ENCODE data around the gene NRXN3. TPM values are rescaled to one million over a fixed set of nuclear protein-coding genes. Genes with fewer than 3 reads are reported as not detected.

NRXN3 gene
- total RNA-seq, 4 donors from 2014 or later = 4.1 to 11.9 (median 5.8) TPM

GRCh38 chr14:78152201-78153063 is 17.7 kb upstream of the NRXN3 start:
- intact Hi-C loops (cut with DNase I; ENCODE audit: low total_unique reads) = no loop called here
- no peak for DNase-seq
- 48 to 51% methylated on average over 3 to 14 of the region's 14 CpGs for WGBS, 2 donors (ENCODE audit: low coverage in 1 of 2)
- Histone ChIP-seq H3K4me3 (no peak overlapping the region), H3K9me3 (no peaks in the 10 kb centered on the region), H3K4me1 (no peaks in the 10 kb centered on the region), H3K27me3 (peaks cover 5% of the 10 kb centered on the region), H3K27ac (no peak overlapping the region), H3K36me3 (no peaks in the 10 kb centered on the region)
- TF ChIP-seq CTCF (IDR thresholded peaks at IDR 0.05) = no peak
- no peak for TF ChIP-seq EP300 (IDR thresholded peaks at IDR 0.05; ENCODE audit: low read depth)
- TF ChIP-seq POLR2A (IDR thresholded peaks at IDR 0.05) = no peak
- TF ChIP-seq POLR2AphosphoS5 (IDR thresholded peaks at IDR 0.05) = no peak
- in situ Hi-C loops (cut with MboI; ENCODE audit: low pct_ligation_motif_present in 1 of 4, low pct_unique_long_range_greater_than_20kb in 1 of 4, low sequenced_read_pairs in 3 of 4) = no loop called here

- Histone ChIP-seq H3K36me3 (no peaks in the 10 kb centered on the region), H3K4me1 (no peaks in the 10 kb centered on the region), H3K4me3 (no peak overlapping the region), H3K27me3 (peaks cover 5% of the 10 kb centered on the region), H3K27ac (no peak overlapping the region), H3K9me3 (no peaks in the 10 kb centered on the region)
- in situ Hi-C loops (cut with MboI; ENCODE audit: low pct_ligation_motif_present in 1 of 4, low pct_unique_long_range_greater_than_20kb in 1 of 4, low sequenced_read_pairs in 3 of 4) (no loop called here), intact Hi-C loops (cut with DNase I; ENCODE audit: low total_unique reads) (no loop called here)
- TF ChIP-seq CTCF (IDR thresholded peaks at IDR 0.05) (no peak), POLR2A (IDR thresholded peaks at IDR 0.05) (no peak), POLR2AphosphoS5 (IDR thresholded peaks at IDR 0.05) (no peak), EP300 (IDR thresholded peaks at IDR 0.05; ENCODE audit: low read depth) (no peak)
- DNase-seq = no peak
Observed at GRCh38 chr14:78153064-78153341, 17.2 kb upstream of the NRXN3 start.

GRCh38 chr14:78154827-78155226 is 15.3 kb upstream of the NRXN3 start:
- in situ Hi-C loops (cut with MboI; ENCODE audit: low pct_ligation_motif_present in 1 of 4, low pct_unique_long_range_greater_than_20kb in 1 of 4, low sequenced_read_pairs in 3 of 4) = no loop called here

GRCh38 chr14:78156196-78156595 is 14.0 kb upstream of the NRXN3 start:
- intact Hi-C loops (cut with DNase I; ENCODE audit: low total_unique reads) (no loop called here), in situ Hi-C loops (cut with MboI; ENCODE audit: low pct_ligation_motif_present in 1 of 4, low pct_unique_long_range_greater_than_20kb in 1 of 4, low sequenced_read_pairs in 3 of 4) (no loop called here)
- no peaks in the 10 kb centered on the region for H3K4me1 ChIP-seq
- no peaks in the 10 kb centered on the region for H3K9me3 ChIP-seq
- H3K36me3 ChIP-seq = no peaks in the 10 kb centered on the region
- TF ChIP-seq POLR2A (IDR thresholded peaks at IDR 0.05) (no peak), EP300 (IDR thresholded peaks at IDR 0.05; ENCODE audit: low read depth) (no peak), CTCF (IDR thresholded peaks at IDR 0.05) (no peak), POLR2AphosphoS5 (IDR thresholded peaks at IDR 0.05) (no peak)
- no peak overlapping the region for H3K4me3 ChIP-seq
- no peak overlapping the region for H3K27ac ChIP-seq
- no peak for DNase-seq
- WGBS, 2 donors (ENCODE audit: low coverage in 1 of 2) = 92 to 93% methylated on average over 2 of the region's 2 CpGs
- H3K27me3 ChIP-seq = no peaks in the 10 kb centered on the region

More at GRCh38 chr14:78154827-78155226, 15.3 kb upstream of the NRXN3 start:
- Histone ChIP-seq H3K4me1 (no peaks in the 10 kb centered on the region), H3K36me3 (no peaks in the 10 kb centered on the region), H3K9me3 (no peaks in the 10 kb centered on the region), H3K4me3 (no peak overlapping the region), H3K27ac (no peak overlapping the region), H3K27me3 (no peaks in the 10 kb centered on the region)
- intact Hi-C loops (cut with DNase I; ENCODE audit: low total_unique reads) = no loop called here
- TF ChIP-seq EP300 (IDR thresholded peaks at IDR 0.05; ENCODE audit: low read depth) (no peak), POLR2AphosphoS5 (IDR thresholded peaks at IDR 0.05) (no peak), POLR2A (IDR thresholded peaks at IDR 0.05) (no peak), CTCF (IDR thresholded peaks at IDR 0.05) (no peak)
- 66% methylated on average over 2 of the region's 2 CpGs; no CpG with 5 or more reads in 1 of the 2 donors for WGBS, 2 donors (ENCODE audit: low coverage in 1 of 2)
- no peak for DNase-seq
